CD14-positive monocyte (primary cell): ENCODE measurements around the gene HSPA14. TPM values are rescaled to one million over a fixed set of nuclear protein-coding genes. Genes with fewer than 3 reads are reported as not detected.
A peak's percentile ranks its signal among the peaks of the same experiment; 100 is the strongest.

Experiments
- DNase-seq, 3 donors: peaks; one replicate each; pipeline ENCODE4 v3.0.0-alpha.2; 2011 to 2022
- H2AFZ ChIP-seq: 2 replicates; pipeline ENCODE4 v1.6.0; 2012; ENCODE audit warnings: mild to moderate bottlenecking, low read depth, low read length, inconsistent platforms; ENCODE audit not compliant: insufficient read depth, poor library complexity, severe bottlenecking
- H3K27ac ChIP-seq, 2 donors: 1 replicate in 1 of 2; 2 replicates in 1 of 2; pipeline ENCODE4 v1.5.1; 2012 to 2013; ENCODE audit warnings: low read length in 2 of 2, control low read depth in 1 of 2, inconsistent platforms in 1 of 2, low read depth in 1 of 2, mild to moderate bottlenecking in 1 of 2
- H3K27me3 ChIP-seq, 2 donors: one replicate each; pipeline versions ENCODE4 v1.6.0 to v1.6.1; 2011 to 2013; ENCODE audit warnings: low read length in 2 of 2; ENCODE audit not compliant: control insufficient read depth in 2 of 2, insufficient read depth in 2 of 2
- H3K36me3 ChIP-seq, 2 donors: replicated peaks in 1 of 2; 1 replicate in 1 of 2; 2 replicates in 1 of 2; pipeline versions ENCODE4 v1.5.1 to v1.6.1; 2012 to 2013; ENCODE audit warnings: low read length in 2 of 2, control low read depth in 1 of 2, inconsistent platforms in 1 of 2, mild to moderate bottlenecking in 1 of 2; ENCODE audit not compliant: insufficient read depth in 2 of 2, control insufficient read depth in 1 of 2
- H3K4me1 ChIP-seq, 2 donors: 1 replicate in 1 of 2; 2 replicates in 1 of 2; pipeline versions ENCODE4 v1.5.1 to v1.6.1; 2012 to 2013; ENCODE audit warnings: low read length in 2 of 2, control low read depth in 1 of 2, inconsistent platforms in 1 of 2, mild to moderate bottlenecking in 1 of 2, moderate library complexity in 1 of 2; ENCODE audit not compliant: insufficient read depth in 2 of 2, control insufficient read depth in 1 of 2
- H3K4me2 ChIP-seq: replicated peaks from 2 replicates; pipeline ENCODE3; 2012; ENCODE audit warnings: low read length, moderate library complexity, mild to moderate bottlenecking; ENCODE audit not compliant: poor library complexity, severe bottlenecking; ENCODE audit errors: extremely low read depth
- H3K4me3 ChIP-seq, 3 experiments: fragments of 200-600 bp in 1 of 3; sonication (generic) in 1 of 3; replicated peaks in 1 of 3; 1 replicate in 2 of 3; 2 replicates in 1 of 3; pipeline ENCODE4 v1.5.1; 2011 to 2013; ENCODE audit warnings: low read length in 3 of 3, mild to moderate bottlenecking in 3 of 3, control low read depth in 2 of 3, low read depth in 2 of 3, inconsistent platforms in 1 of 3, moderate library complexity in 1 of 3
- H3K79me2 ChIP-seq: 2 replicates; pipeline ENCODE4 v1.6.0; 2012; ENCODE audit warnings: mild to moderate bottlenecking, control low read depth, inconsistent platforms, low read length, moderate library complexity; ENCODE audit not compliant: insufficient read depth
- H3K9ac ChIP-seq: 2 replicates; pipeline ENCODE4 v1.6.0; 2017; ENCODE audit warnings: low read length, mild to moderate bottlenecking; ENCODE audit not compliant: insufficient read depth, poor library complexity, severe bottlenecking
- H3K9me3 ChIP-seq, 2 donors: replicated peaks in 1 of 2; 1 replicate in 1 of 2; 2 replicates in 1 of 2; pipeline versions ENCODE4 v1.5.1 to v1.6.1; 2012 to 2013; ENCODE audit warnings: low read length in 2 of 2, control low read depth in 1 of 2; ENCODE audit not compliant: control insufficient read depth in 1 of 2, insufficient read depth in 1 of 2
- H4K20me1 ChIP-seq: 2 replicates; pipeline ENCODE4 v1.6.0; 2012; ENCODE audit warnings: mild to moderate bottlenecking, low read length, control low read depth, moderate library complexity; ENCODE audit not compliant: insufficient read depth
- H3K27ac Mint-ChIP-seq, 7 donors: one replicate each; pipeline ENCODE4 v1.8.0; 2020; ENCODE audit warnings: mild to moderate bottlenecking in 7 of 7, mixed read lengths in 7 of 7, moderate library complexity in 6 of 7, inconsistent platforms in 2 of 7
- H3K27me3 Mint-ChIP-seq, 3 donors: one replicate each; pipeline ENCODE4 v1.8.0; 2021 to 2022; ENCODE audit warnings: low read depth in 3 of 3, mild to moderate bottlenecking in 3 of 3, mixed read lengths in 3 of 3, moderate library complexity in 3 of 3, inconsistent platforms in 1 of 3
- H3K36me3 Mint-ChIP-seq, 2 donors: one replicate each; pipeline ENCODE4 v1.8.0; 2020; ENCODE audit warnings: mixed read lengths in 2 of 2, inconsistent platforms in 1 of 2, mild to moderate bottlenecking in 1 of 2
- H3K4me1 Mint-ChIP-seq: one replicate; pipeline ENCODE4 v1.8.0; 2020; ENCODE audit warnings: mild to moderate bottlenecking, mixed read lengths
- H3K4me3 Mint-ChIP-seq, 2 donors: one replicate each; pipeline ENCODE4 v1.8.0; 2020; ENCODE audit warnings: mild to moderate bottlenecking in 2 of 2, mixed read lengths in 2 of 2, moderate library complexity in 1 of 2
- H3K9me3 Mint-ChIP-seq, 7 donors: one replicate each; pipeline ENCODE4 v1.8.0; 2020 to 2022; ENCODE audit warnings: mixed read lengths in 7 of 7, mild to moderate bottlenecking in 6 of 7, moderate library complexity in 6 of 7, inconsistent platforms in 2 of 7
- CTCF ChIP-seq: fragments of 200-600 bp; IDR thresholded peaks from one replicate; pipeline ENCODE4 v1.8.0; 2022; ENCODE audit warnings: antibody characterized with exemption, mild to moderate bottlenecking
- WGBS: methylation state at CpG from one replicate; pipeline ENCODE4 v1.1.5; 2013; ENCODE audit warnings: missing lambda C conversion rate; ENCODE audit not compliant: insufficient coverage; 5-methylcytosine and 5-hydroxymethylcytosine counted together
- intact Hi-C, 2 donors: fragments of 100-400 bp; cut with micrococcal nuclease; formaldehyde crosslinking; loops; one replicate each; pipeline versions ENCODE4 v1.15.0 to v1.15.1; 2023
- polyA plus RNA-seq, 3 donors: library from polyadenylated mRNA; depleted of rRNA in 1 of 3; unstranded in 2 of 3; stranded (reverse) in 1 of 3; fragments of 300-500 nt in 2 of 3; fragments of >200 nt in 1 of 3; fragmentation: Illumina TruSeq in 2 of 3; gene quantifications; 1 replicate in 2 of 3; 2 replicates in 1 of 3; pipeline ENCODE4 v1.2.3, GENCODE V29; 2012 to 2021

Gene HSPA14
- polyA plus RNA-seq, 3 donors, result 10.4 to 19.3 (median 15.4) TPM

- Mint-ChIP-seq H3K4me1 (peaks cover 13% of the 10 kb centered on the region), H3K9me3 (peaks cover 0 to 3% (median 0%) of the 10 kb centered on the region in 7 donors), H3K27ac (no peak overlapping the region), H3K27me3 (peaks cover 0 to 3% (median 2%) of the 10 kb centered on the region in 3 donors), H3K4me3 (no peak overlapping the region), H3K36me3 (no peaks in the 10 kb centered on the region)
- no peak overlapping the region for H2AFZ ChIP-seq
- WGBS, result 0% methylated on average over 1 of the region's 5 CpGs
- no peak overlapping the region for H3K4me2 ChIP-seq
- no peaks in the 10 kb centered on the region for H3K79me2 ChIP-seq
- H3K36me3 ChIP-seq, result no peaks in the 10 kb centered on the region
- no peak for TF ChIP-seq CTCF
- DNase-seq, result peak in 2 of 3 donors; percentile 9 to 20
- no peaks in the 10 kb centered on the region for H3K27me3 ChIP-seq
- H3K4me3 ChIP-seq, result no peak overlapping the region
- no peak overlapping the region for H3K27ac ChIP-seq
- intact Hi-C loops, result no loop called here
- no peak overlapping the region for H3K9ac ChIP-seq
- peaks cover 0 to 3% of the 10 kb centered on the region in 2 donors for H3K4me1 ChIP-seq
- no peaks in the 10 kb centered on the region for H4K20me1 ChIP-seq
- no peaks in the 10 kb centered on the region for H3K9me3 ChIP-seq
Observed at GRCh38 chr10:14798636-14799035, 39.5 kb upstream of the HSPA14 start.

GRCh38 chr10:14800397-14800796 is 37.7 kb upstream of the HSPA14 start:
- Histone ChIP-seq H3K9ac (no peak overlapping the region), H4K20me1 (no peaks in the 10 kb centered on the region), H3K4me3 (no peak overlapping the region), H3K36me3 (no peaks in the 10 kb centered on the region), H3K27me3 (no peaks in the 10 kb centered on the region), H3K9me3 (no peaks in the 10 kb centered on the region), H3K4me2 (no peak overlapping the region), H3K4me1 (peaks cover 0 to 3% of the 10 kb centered on the region in 2 donors), H3K79me2 (no peaks in the 10 kb centered on the region), H3K27ac (no peak overlapping the region), H2AFZ (peak overlapping the region; percentile 0)
- Mint-ChIP-seq H3K4me3 (no peak overlapping the region), H3K27me3 (peaks cover 0 to 3% (median 2%) of the 10 kb centered on the region in 3 donors), H3K9me3 (no peaks in the 10 kb centered on the region), H3K36me3 (no peaks in the 10 kb centered on the region), H3K27ac (no peak overlapping the region), H3K4me1 (peaks cover 13% of the 10 kb centered on the region)
- DNase-seq, result no peak
- intact Hi-C loops, result no loop called here
- no peak for TF ChIP-seq CTCF
- no CpG with 5 or more reads among the region's 1 CpG for WGBS
